Caco-2 (cell line): ENCODE results near the gene SEPTIN12. TPM values are rescaled to one million over a fixed set of nuclear protein-coding genes. Genes with fewer than 3 reads are reported as not detected.

Experiments
- BruUV-seq: library from RNA; stranded (reverse); fragments of 400-500 nt; replicated peaks from 2 replicates; lab custom pipeline; 2021; lab: Mats Ljungman, UMichigan
- CTCF ChIA-PET: fragments of 300-600 bp; sonication (Branson Sonifier 250); formaldehyde crosslinking; loops from one replicate; lab custom pipeline; 2022; ENCODE audit warnings: antibody characterized with exemption; lab: Charles Lee
- POLR2A ChIA-PET: fragments of 300-600 bp; sonication (Branson Sonifier 250); formaldehyde crosslinking; loops from one replicate; lab custom pipeline; 2022; ENCODE audit warnings: antibody characterized with exemption; lab: Charles Lee
- DNase-seq, 2 experiments: peaks; one replicate each; pipeline versions ENCODE4 v3.0.0 to v3.0.0-alpha.2; 2020 to 2022
- H3K27me3 ChIP-seq: replicated peaks from 2 replicates; pipeline ENCODE4 v1.6.0; 2011; ENCODE audit warnings: low read length; ENCODE audit not compliant: control insufficient read depth, insufficient read depth
- H3K36me3 ChIP-seq: 2 replicates; pipeline ENCODE4 v1.5.1; 2011; ENCODE audit warnings: low read length; ENCODE audit not compliant: control insufficient read depth, insufficient read depth
- H3K4me1 ChIP-seq: fragments of 250-450 bp; sonication (Bioruptor Pico); 2 replicates; pipeline ENCODE4 v1.5.1; 2020; ENCODE audit warnings: mild to moderate bottlenecking
- H3K4me3 ChIP-seq: 2 replicates; pipeline ENCODE4 v1.5.1; 2011; ENCODE audit warnings: low read depth, mild to moderate bottlenecking, control low read depth, low read length
- H3K9me3 ChIP-seq: fragments of 250-450 bp; sonication (Bioruptor Pico); 2 replicates; pipeline ENCODE4 v1.5.1; 2020; ENCODE audit warnings: mild to moderate bottlenecking, moderate library complexity
- H3K27ac Mint-ChIP-seq: one replicate; pipeline ENCODE4 v1.8.0; 2022; ENCODE audit warnings: mixed read lengths; ENCODE audit not compliant: unreplicated experiment
- H3K27me3 Mint-ChIP-seq: one replicate; pipeline ENCODE4 v1.8.0; 2022; ENCODE audit warnings: mixed read lengths; ENCODE audit not compliant: insufficient read depth, unreplicated experiment
- H3K36me3 Mint-ChIP-seq: one replicate; pipeline ENCODE4 v1.8.0; 2022; ENCODE audit warnings: mild to moderate bottlenecking, mixed read lengths; ENCODE audit not compliant: insufficient read depth, unreplicated experiment
- H3K4me1 Mint-ChIP-seq: one replicate; pipeline ENCODE4 v1.8.0; 2022; ENCODE audit warnings: low read depth, mixed read lengths; ENCODE audit not compliant: unreplicated experiment
- H3K4me3 Mint-ChIP-seq: one replicate; pipeline ENCODE4 v1.8.0; 2022; ENCODE audit warnings: mild to moderate bottlenecking, moderate library complexity, mixed read lengths; ENCODE audit not compliant: unreplicated experiment
- H3K9me3 Mint-ChIP-seq: one replicate; pipeline ENCODE4 v1.8.0; 2022; ENCODE audit warnings: mixed read lengths; ENCODE audit not compliant: unreplicated experiment
- intact Hi-C: fragments of 100-400 bp; cut with micrococcal nuclease; formaldehyde crosslinking; loops from one replicate; pipeline ENCODE4 v1.10.0; 2022; ENCODE audit not compliant: unreplicated experiment
- total RNA-seq: library from RNA; stranded (reverse); gene quantifications from 2 replicates; pipeline ENCODE4 v1.2.3, GENCODE V29; 2022
- TF ChIP-seq, protein P1 (sequence below), 2 experiments: fragments of 200-600 bp in 1 of 2; IDR thresholded peaks; 1 replicate in 1 of 2; 2 replicates in 1 of 2; pipeline versions ENCODE4 v1.5.1 to v1.8.0; 2011 to 2022; ENCODE audit warnings: antibody characterized with exemption in 1 of 2, control low read depth in 1 of 2, inconsistent platforms in 1 of 2, low read depth in 1 of 2, low read length in 1 of 2, mild to moderate bottlenecking in 1 of 2, moderate library complexity in 1 of 2; ENCODE audit not compliant: insufficient read depth in 1 of 2, severe bottlenecking in 1 of 2, unreplicated experiment in 1 of 2

Gene SEPTIN12
- total RNA-seq, 1 experiment from 2014 or later, result not detected

DNA sequence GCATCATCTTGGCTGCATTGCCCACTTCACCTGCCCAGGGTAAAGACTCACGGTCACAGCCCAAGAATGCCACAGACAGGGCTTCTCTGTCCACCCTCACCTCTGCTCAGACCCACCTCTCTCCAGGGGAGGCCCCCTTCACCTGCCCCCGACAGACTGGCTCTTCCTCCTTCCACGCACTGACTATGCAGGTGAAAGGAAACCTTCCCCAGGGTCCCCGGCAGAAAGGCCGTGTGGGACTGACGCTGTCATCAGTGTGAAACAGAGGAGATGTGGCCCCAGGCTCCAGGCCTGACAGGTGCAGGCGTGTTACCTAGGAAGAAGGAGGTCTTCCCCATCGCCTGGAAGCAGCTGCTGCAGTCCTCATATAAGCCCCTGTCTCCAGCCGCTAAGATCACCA is 23.6 kb upstream of the SEPTIN12 start:
- Mint-ChIP-seq H3K36me3 (peaks cover 97% of the 10 kb centered on the region), H3K27ac (peak overlapping the region; percentile 70), H3K27me3 (no peaks in the 10 kb centered on the region), H3K9me3 (no peaks in the 10 kb centered on the region), H3K4me3 (no peak overlapping the region), H3K4me1 (no peaks in the 10 kb centered on the region)
- CTCF ChIA-PET, result no interaction called here
- peaks cover 1% of the 10 kb centered on the region; the same call in 1 of the 2 replicates for H3K36me3 ChIP-seq
- intact Hi-C loops, result no loop called here
- no peak for DNase-seq
- POLR2A ChIA-PET, result no interaction called here
- H3K9me3 ChIP-seq, result no peaks in the 10 kb centered on the region
- H3K4me3 ChIP-seq, result no peak overlapping the region
- TF ChIP-seq, protein P1, sequence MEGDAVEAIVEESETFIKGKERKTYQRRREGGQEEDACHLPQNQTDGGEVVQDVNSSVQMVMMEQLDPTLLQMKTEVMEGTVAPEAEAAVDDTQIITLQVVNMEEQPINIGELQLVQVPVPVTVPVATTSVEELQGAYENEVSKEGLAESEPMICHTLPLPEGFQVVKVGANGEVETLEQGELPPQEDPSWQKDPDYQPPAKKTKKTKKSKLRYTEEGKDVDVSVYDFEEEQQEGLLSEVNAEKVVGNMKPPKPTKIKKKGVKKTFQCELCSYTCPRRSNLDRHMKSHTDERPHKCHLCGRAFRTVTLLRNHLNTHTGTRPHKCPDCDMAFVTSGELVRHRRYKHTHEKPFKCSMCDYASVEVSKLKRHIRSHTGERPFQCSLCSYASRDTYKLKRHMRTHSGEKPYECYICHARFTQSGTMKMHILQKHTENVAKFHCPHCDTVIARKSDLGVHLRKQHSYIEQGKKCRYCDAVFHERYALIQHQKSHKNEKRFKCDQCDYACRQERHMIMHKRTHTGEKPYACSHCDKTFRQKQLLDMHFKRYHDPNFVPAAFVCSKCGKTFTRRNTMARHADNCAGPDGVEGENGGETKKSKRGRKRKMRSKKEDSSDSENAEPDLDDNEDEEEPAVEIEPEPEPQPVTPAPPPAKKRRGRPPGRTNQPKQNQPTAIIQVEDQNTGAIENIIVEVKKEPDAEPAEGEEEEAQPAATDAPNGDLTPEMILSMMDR (IDR thresholded peaks at IDR 0.05; ENCODE audit: insufficient read depth in 1 of 2, low read depth in 1 of 2, low read length in 1 of 2, severe bottlenecking in 1 of 2, unreplicated experiment in 1 of 2), result no peak
- no peaks in the 10 kb centered on the region for H3K27me3 ChIP-seq
- TSS peak; percentile 20 for BruUV-seq
- H3K4me1 ChIP-seq, result no peaks in the 10 kb centered on the region

DNA sequence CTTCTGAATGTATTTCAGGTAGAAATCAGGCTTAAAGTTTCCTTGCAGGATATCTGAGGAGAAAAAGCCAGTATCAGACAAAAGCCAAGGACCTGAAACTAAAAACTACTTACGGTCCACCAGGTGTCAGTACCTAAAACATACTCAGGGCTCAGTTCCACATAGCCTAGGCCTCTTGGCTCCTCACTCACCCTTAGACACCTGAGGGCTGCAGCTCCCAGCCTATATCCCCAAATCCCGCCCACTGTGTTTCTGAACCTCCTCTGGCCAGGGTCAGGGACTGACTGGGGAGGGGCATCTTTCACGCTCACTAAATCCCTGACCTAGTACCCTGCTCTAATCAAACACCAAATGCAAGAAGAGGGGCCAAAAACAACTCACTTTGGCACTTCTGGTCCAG is 23.1 kb upstream of the SEPTIN12 start:
- Mint-ChIP-seq H3K27ac (peak overlapping the region; percentile 70), H3K9me3 (no peaks in the 10 kb centered on the region), H3K36me3 (peaks cover 97% of the 10 kb centered on the region), H3K4me1 (no peaks in the 10 kb centered on the region), H3K4me3 (no peak overlapping the region), H3K27me3 (no peaks in the 10 kb centered on the region)
- H3K9me3 ChIP-seq, result no peaks in the 10 kb centered on the region
- intact Hi-C loops, result no loop called here
- POLR2A ChIA-PET, result no interaction called here
- BruUV-seq, result no TSS peak
- H3K36me3 ChIP-seq, result peaks cover 1% of the 10 kb centered on the region; the same call in 1 of the 2 replicates
- TF ChIP-seq, protein P1 (IDR thresholded peaks at IDR 0.05; ENCODE audit: insufficient read depth in 1 of 2, low read depth in 1 of 2, low read length in 1 of 2, severe bottlenecking in 1 of 2, unreplicated experiment in 1 of 2), result no peak
- no peak for DNase-seq
- H3K4me1 ChIP-seq, result no peaks in the 10 kb centered on the region
- H3K27me3 ChIP-seq, result no peaks in the 10 kb centered on the region
- H3K4me3 ChIP-seq, result no peak overlapping the region
- CTCF ChIA-PET, result no interaction called here

- DNase-seq, result no peak
- ChIA-PET POLR2A (no interaction called here), CTCF (no interaction called here)
- no TSS peak for BruUV-seq
- H3K27me3 ChIP-seq, result no peaks in the 10 kb centered on the region
- H3K36me3 ChIP-seq, result no peaks in the 10 kb centered on the region
- intact Hi-C loops, result no loop called here
- TF ChIP-seq, protein P1 (IDR thresholded peaks at IDR 0.05; ENCODE audit: insufficient read depth in 1 of 2, low read depth in 1 of 2, low read length in 1 of 2, severe bottlenecking in 1 of 2, unreplicated experiment in 1 of 2), result no peak
- H3K27ac Mint-ChIP-seq, result no peak overlapping the region
- H3K4me3 Mint-ChIP-seq, result no peak overlapping the region
- H3K9me3 Mint-ChIP-seq, result no peaks in the 10 kb centered on the region
- no peaks in the 10 kb centered on the region for H3K9me3 ChIP-seq
- peaks cover 88% of the 10 kb centered on the region for H3K36me3 Mint-ChIP-seq
- no peak overlapping the region for H3K4me3 ChIP-seq
- peaks cover 4% of the 10 kb centered on the region; the same call in 1 of the 2 replicates for H3K4me1 ChIP-seq
- peaks cover 10% of the 10 kb centered on the region for H3K4me1 Mint-ChIP-seq
- no peaks in the 10 kb centered on the region for H3K27me3 Mint-ChIP-seq
Observed at GRCh38 chr16:4806280-4806679, 18.1 kb upstream of the SEPTIN12 start.
